HepG2 (cell line): ENCODE data around the gene NREP.

ENCODE experiments used
- CC2D1A ChIP-seq: sonication (generic); formaldehyde crosslinking; IDR thresholded peaks from 2 replicates; pipeline ENCODE4 v1.8.1; 2023; ENCODE audit warnings: mild to moderate bottlenecking, missing genetic modification reagents
- ELF3 ChIP-seq: IDR thresholded peaks from 2 replicates; pipeline ENCODE4 v1.6.1; 2016; ENCODE audit warnings: missing genetic modification reagents, missing compliant biosample characterization
- NRL ChIP-seq: sonication (generic); formaldehyde crosslinking; IDR thresholded peaks from 2 replicates; pipeline ENCODE4 v1.5.0; 2020; ENCODE audit warnings: missing genetic modification reagents, mild to moderate bottlenecking, moderate library complexity, borderline replicate concordance
- RNF2 ChIP-seq: fragments of 450-650 bp; conservative IDR thresholded peaks from 2 replicates; pipeline ENCODE4 v1.6.1; 2016; ENCODE audit warnings: low read depth
- SP140L ChIP-seq: sonication (generic); formaldehyde crosslinking; IDR thresholded peaks from 2 replicates; pipeline ENCODE4 v1.4.0; 2020; ENCODE audit warnings: missing genetic modification reagents, borderline replicate concordance
- ZBTB8A ChIP-seq: sonication (generic); formaldehyde crosslinking; IDR thresholded peaks from 2 replicates; pipeline ENCODE4 v1.4.0; 2020; ENCODE audit warnings: mild to moderate bottlenecking, low read depth, missing genetic modification reagents, borderline replicate concordance
- ZNF614 ChIP-seq: IDR thresholded peaks from 2 replicates; pipeline ENCODE4 v1.6.1; 2018; ENCODE audit warnings: missing biosample characterization, missing genetic modification reagents, inconsistent platforms, borderline replicate concordance
- ZNF891 ChIP-seq: sonication (generic); formaldehyde crosslinking; IDR thresholded peaks from 2 replicates; pipeline ENCODE4 v1.5.0; 2020; ENCODE audit warnings: mild to moderate bottlenecking, missing genetic modification reagents

DNA sequence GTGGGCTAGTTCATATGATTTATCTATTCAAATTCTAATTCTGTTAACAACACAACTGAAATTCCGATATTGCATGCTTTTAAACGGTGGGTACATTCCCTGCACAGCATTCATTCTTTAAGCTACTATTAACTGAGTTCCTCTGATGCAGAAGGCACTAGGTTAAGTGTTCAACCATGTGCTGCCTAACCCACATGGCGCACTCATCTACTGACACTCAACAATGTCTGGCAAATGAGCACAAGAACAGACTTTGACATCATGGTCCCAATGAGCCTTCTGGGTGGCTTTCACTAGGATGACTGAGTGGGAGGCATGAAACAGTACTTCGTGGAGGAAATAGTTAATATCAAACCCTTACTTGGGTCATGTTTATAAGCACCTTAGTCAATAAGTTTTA lies 10.2 kb downstream of the NREP start:
- TF ChIP-seq ZNF891 (CRISPR knock-in tag) (no peak), ZNF614 (no peak), ZBTB8A (CRISPR knock-in tag) (no peak), SP140L (CRISPR knock-in tag) (no peak), RNF2 (no peak), CC2D1A (CRISPR knock-in tag) (no peak), ELF3 (no peak), NRL (CRISPR knock-in tag) (no peak)
